Transverse colon (tissue), 4 donors: ENCODE measurements around the gene EXOC6. TPM values are rescaled to one million over a fixed set of nuclear protein-coding genes. Genes with fewer than 3 reads are reported as not detected.

ENCODE experiments used
- DNase-seq: peaks from one replicate; pipeline ENCODE4 v3.0.0-alpha.2; 2019
- H3K27ac ChIP-seq, 4 donors: fragments of 200-600 bp; sonication (generic); 2 replicates each; pipeline ENCODE4 v1.5.1; 2016 to 2018; ENCODE audit warnings: inconsistent platforms in 4 of 4
- H3K27me3 ChIP-seq: fragments of 200-600 bp; sonication (generic); 2 replicates; pipeline ENCODE4 v1.5.1; 2017; ENCODE audit warnings: inconsistent platforms
- H3K36me3 ChIP-seq, 4 donors: fragments of 200-600 bp; sonication (generic); 2 replicates each; pipeline ENCODE4 v1.5.1; 2017 to 2019; ENCODE audit warnings: inconsistent platforms in 4 of 4
- H3K4me1 ChIP-seq, 4 donors: fragments of 200-600 bp; sonication (generic); 2 replicates each; pipeline ENCODE4 v1.5.1; 2017 to 2020; ENCODE audit warnings: inconsistent platforms in 4 of 4
- H3K4me3 ChIP-seq, 4 donors: fragments of 200-600 bp; sonication (generic); 1 replicate in 1 of 4; 2 replicates in 3 of 4; pipeline versions ENCODE4 v1.5.1 to v1.6.1; 2017 to 2019; ENCODE audit warnings: inconsistent platforms in 4 of 4
- H3K9me3 ChIP-seq, 2 donors: fragments of 200-600 bp; sonication (generic); 2 replicates each; pipeline ENCODE4 v1.5.1; 2017 to 2019; ENCODE audit warnings: inconsistent platforms in 2 of 2
- CTCF ChIP-seq, 5 experiments: fragments of 200-600 bp in 3 of 5; fragments of 450-650 bp in 2 of 5; sonication (generic) in 3 of 5; IDR thresholded peaks; 1 replicate in 2 of 5; 2 replicates in 3 of 5; pipeline ENCODE4 v1.5.1; 2016 to 2017; ENCODE audit warnings: antibody characterized with exemption in 5 of 5, inconsistent platforms in 3 of 5, mild to moderate bottlenecking in 2 of 5, moderate library complexity in 1 of 5
- EP300 ChIP-seq: sonication (generic); formaldehyde crosslinking; IDR thresholded peaks from one replicate; pipeline ENCODE4 v1.6.1; 2017; ENCODE audit warnings: antibody characterized with exemption, low read depth
- POLR2A ChIP-seq: fragments of 450-650 bp; IDR thresholded peaks from one replicate; pipeline ENCODE4 v1.6.1; 2016; ENCODE audit warnings: antibody characterized with exemption, mild to moderate bottlenecking, moderate library complexity
- POLR2AphosphoS5 ChIP-seq, 3 donors: sonication (generic); formaldehyde crosslinking; IDR thresholded peaks; one replicate each; pipeline ENCODE4 v1.6.1; 2016; ENCODE audit warnings: antibody characterized with exemption in 3 of 3
- WGBS, 2 donors: methylation state at CpG; one replicate each; pipeline ENCODE4 v1.1.5; 2018; ENCODE audit warnings: low coverage in 1 of 2; 5-methylcytosine and 5-hydroxymethylcytosine counted together
- in situ Hi-C, 4 donors: fragments of 200-750 bp; cut with MboI; loops; one replicate each; pipeline versions ENCODE4 v1.15.0 to v1.15.1; 2017; ENCODE audit warnings: low sequenced_read_pairs in 3 of 4, low pct_ligation_motif_present in 1 of 4, low pct_unique_long_range_greater_than_20kb in 1 of 4
- intact Hi-C: fragments of 100-400 bp; cut with DNase I; formaldehyde crosslinking; loops from one replicate; pipeline ENCODE4 v1.15.1; 2023; ENCODE audit warnings: low total_unique reads
- total RNA-seq, 4 donors: library from RNA; depleted of rRNA; stranded (reverse); fragments of >200 nt; gene quantifications; one replicate each; pipeline ENCODE4 v1.1.0, GENCODE V29; 2016

Gene EXOC6
- total RNA-seq, 4 donors from 2014 or later = 1.9 to 13.1 (median 11.6) TPM

- intact Hi-C loops (no loop called here), in situ Hi-C loops (no loop called here)
- WGBS, 2 donors = 50 to 60% methylated on average over 9 of the region's 9 CpGs
Observed at GRCh38 chr10:92822964-92823363, 25.4 kb upstream of the EXOC6 start.

GRCh38 chr10:92826061-92826460 is 22.3 kb upstream of the EXOC6 start:
- no peaks in the 10 kb centered on the region for H3K36me3 ChIP-seq
- H3K27ac ChIP-seq = no peak overlapping the region
- no peaks in the 10 kb centered on the region for H3K9me3 ChIP-seq
- intact Hi-C loops (no loop called here), in situ Hi-C loops (no loop called here)
- peaks cover 0 to 6% (median 0%) of the 10 kb centered on the region in 4 donors for H3K4me1 ChIP-seq
- no peak overlapping the region for H3K4me3 ChIP-seq
- WGBS, 2 donors = 74 to 93% methylated on average over 3 to 5 of the region's 5 CpGs
- no peak for DNase-seq
- no peaks in the 10 kb centered on the region for H3K27me3 ChIP-seq
- no peak for TF ChIP-seq CTCF (IDR thresholded peaks at IDR 0.05)
- no peak for TF ChIP-seq POLR2A
- TF ChIP-seq EP300 = no peak
- TF ChIP-seq POLR2AphosphoS5 (IDR thresholded peaks at IDR 0.05) = no peak

More at GRCh38 chr10:92822964-92823363, 25.4 kb upstream of the EXOC6 start:
- DNase-seq = no peak
- no peaks in the 10 kb centered on the region for H3K9me3 ChIP-seq
- no peaks in the 10 kb centered on the region for H3K27me3 ChIP-seq
- H3K4me3 ChIP-seq = no peak overlapping the region
- H3K4me1 ChIP-seq = peaks cover 0 to 6% (median 0%) of the 10 kb centered on the region in 4 donors
- no peaks in the 10 kb centered on the region for H3K36me3 ChIP-seq
- no peak for TF ChIP-seq POLR2AphosphoS5 (IDR thresholded peaks at IDR 0.05)
- peak overlapping the region in 1 of 4 donors; percentile 20 for H3K27ac ChIP-seq

- Histone ChIP-seq H3K4me3 (no peak overlapping the region), H3K4me1 (peaks cover 0 to 6% (median 0%) of the 10 kb centered on the region in 4 donors), H3K27me3 (no peaks in the 10 kb centered on the region), H3K36me3 (no peaks in the 10 kb centered on the region), H3K9me3 (no peaks in the 10 kb centered on the region), H3K27ac (no peak overlapping the region)
- in situ Hi-C loops (no loop called here), intact Hi-C loops (no loop called here)
- no peak for DNase-seq
- TF ChIP-seq POLR2AphosphoS5 (IDR thresholded peaks at IDR 0.05) = no peak
- no peak for TF ChIP-seq EP300
- TF ChIP-seq CTCF (IDR thresholded peaks at IDR 0.05) = no peak
- TF ChIP-seq POLR2A = no peak
Observed at GRCh38 chr10:92826504-92826903, 21.8 kb upstream of the EXOC6 start.

- Histone ChIP-seq H3K9me3 (no peaks in the 10 kb centered on the region), H3K4me1 (no peaks in the 10 kb centered on the region), H3K36me3 (no peaks in the 10 kb centered on the region), H3K27ac (no peak overlapping the region), H3K27me3 (no peaks in the 10 kb centered on the region), H3K4me3 (no peak overlapping the region)
- 89 to 100% methylated on average over 5 to 10 of the region's 10 CpGs for WGBS, 2 donors
- TF ChIP-seq EP300 = no peak
- no peak for TF ChIP-seq POLR2AphosphoS5 (IDR thresholded peaks at IDR 0.05)
- TF ChIP-seq POLR2A = no peak
- TF ChIP-seq CTCF (IDR thresholded peaks at IDR 0.05) = no peak
- in situ Hi-C loops = no loop called here
- intact Hi-C loops = no loop called here
- no peak for DNase-seq
Observed at GRCh38 chr10:92829042-92829785, 19.1 kb upstream of the EXOC6 start.
